BLaER1 (cell line): Measurements from ENCODE around the gene SPSB4.

ENCODE experiments used
- H3K27ac ChIP-seq: shearing (Covaris generic); formaldehyde crosslinking; 2 replicates; pipeline ENCODE4 v1.8.1; 2022
- H3K27me3 ChIP-seq: shearing (Covaris generic); formaldehyde crosslinking; 2 replicates; pipeline ENCODE4 v1.8.1; 2022
- H3K36me3 ChIP-seq: shearing (Covaris generic); formaldehyde crosslinking; 2 replicates; pipeline ENCODE4 v1.8.1; 2022
- H3K4me1 ChIP-seq: shearing (Covaris generic); formaldehyde crosslinking; 2 replicates; pipeline ENCODE4 v1.8.1; 2022
- H3K4me2 ChIP-seq: shearing (Covaris generic); formaldehyde crosslinking; 2 replicates; pipeline ENCODE4 v1.8.1; 2022
- H3K4me3 ChIP-seq: shearing (Covaris generic); formaldehyde crosslinking; 2 replicates; pipeline ENCODE4 v1.8.1; 2022
- H3K9ac ChIP-seq: shearing (Covaris generic); formaldehyde crosslinking; 2 replicates; pipeline ENCODE4 v1.8.1; 2022
- H3K9me3 ChIP-seq: shearing (Covaris generic); formaldehyde crosslinking; 2 replicates; pipeline ENCODE4 v1.8.1; 2022
- H4K20me1 ChIP-seq: shearing (Covaris generic); formaldehyde crosslinking; 2 replicates; pipeline ENCODE4 v1.8.1; 2022
- Cebpa-rat ChIP-seq: shearing (Covaris generic); IDR thresholded peaks from 2 replicates; pipeline ENCODE4 v1.8.1; 2022

The SPSB4 gene

GRCh38 chr3:141020143-141020830 lies 30.9 kb upstream of the SPSB4 start:
- Histone ChIP-seq H3K36me3 (no peaks in the 10 kb centered on the region), H3K9ac (no peak overlapping the region), H3K4me3 (no peak overlapping the region), H3K4me1 (peaks cover 8% of the 10 kb centered on the region; the same call in 1 of the 2 replicates), H4K20me1 (no peaks in the 10 kb centered on the region), H3K27ac (no peak overlapping the region), H3K27me3 (no peaks in the 10 kb centered on the region), H3K9me3 (0 out of 2 replicates have a peak, but pooled peaks cover 5% of the 10 kb centered on the region), H3K4me2 (peak overlapping the region; percentile 24; the same call in 1 of the 2 replicates)
- TF ChIP-seq Cebpa-rat: no peak

GRCh38 chr3:141021261-141021660 lies 29.9 kb upstream of the SPSB4 start:
- Histone ChIP-seq H3K9ac (no peak overlapping the region), H3K27ac (no peak overlapping the region), H3K36me3 (no peaks in the 10 kb centered on the region), H3K4me1 (peaks cover 8% of the 10 kb centered on the region; the same call in 1 of the 2 replicates), H3K4me2 (no peak overlapping the region), H4K20me1 (no peaks in the 10 kb centered on the region), H3K27me3 (no peaks in the 10 kb centered on the region), H3K4me3 (no peak overlapping the region), H3K9me3 (0 out of 2 replicates have a peak, but pooled peaks cover 5% of the 10 kb centered on the region)
- no peak for TF ChIP-seq Cebpa-rat

GRCh38 chr3:141030296-141030695 lies 20.9 kb upstream of the SPSB4 start:
- no peaks in the 10 kb centered on the region for H3K27me3 ChIP-seq
- no peaks in the 10 kb centered on the region for H3K4me1 ChIP-seq
- no peak overlapping the region for H3K4me3 ChIP-seq
- no peaks in the 10 kb centered on the region for H3K36me3 ChIP-seq
- no peak overlapping the region for H3K4me2 ChIP-seq
- H3K9me3 ChIP-seq: peaks cover 8% of the 10 kb centered on the region
- TF ChIP-seq Cebpa-rat: no peak
- H4K20me1 ChIP-seq: no peaks in the 10 kb centered on the region
- no peak overlapping the region for H3K9ac ChIP-seq
- no peak overlapping the region for H3K27ac ChIP-seq

GRCh38 chr3:141039589-141039988 lies 11.6 kb upstream of the SPSB4 start:
- Histone ChIP-seq H3K9ac (no peak overlapping the region), H3K4me2 (no peak overlapping the region), H4K20me1 (no peaks in the 10 kb centered on the region), H3K27me3 (no peaks in the 10 kb centered on the region), H3K27ac (no peak overlapping the region), H3K4me3 (no peak overlapping the region), H3K36me3 (no peaks in the 10 kb centered on the region), H3K9me3 (no peaks in the 10 kb centered on the region), H3K4me1 (no peaks in the 10 kb centered on the region)
- TF ChIP-seq Cebpa-rat: no peak

GRCh38 chr3:141044695-141045641 lies 6.2 kb upstream of the SPSB4 start:
- Histone ChIP-seq H3K9ac (no peak overlapping the region), H3K4me1 (no peaks in the 10 kb centered on the region), H3K27me3 (no peaks in the 10 kb centered on the region), H3K9me3 (no peaks in the 10 kb centered on the region), H3K36me3 (no peaks in the 10 kb centered on the region), H3K4me2 (no peak overlapping the region), H3K27ac (no peak overlapping the region), H4K20me1 (no peaks in the 10 kb centered on the region), H3K4me3 (no peak overlapping the region)
- no peak for TF ChIP-seq Cebpa-rat

- no peak overlapping the region for H3K9ac ChIP-seq
- no peaks in the 10 kb centered on the region for H3K9me3 ChIP-seq
- TF ChIP-seq Cebpa-rat: no peak
- no peak overlapping the region for H3K27ac ChIP-seq
- H3K4me3 ChIP-seq: no peak overlapping the region
- H3K4me1 ChIP-seq: peaks cover 8% of the 10 kb centered on the region; the same call in 1 of the 2 replicates
- H3K36me3 ChIP-seq: no peaks in the 10 kb centered on the region
- no peaks in the 10 kb centered on the region for H4K20me1 ChIP-seq
- no peak overlapping the region for H3K4me2 ChIP-seq
- H3K27me3 ChIP-seq: peaks cover 2% of the 10 kb centered on the region; the same call in 1 of the 2 replicates
These were observed 5.3 kb upstream of the SPSB4 start for GRCh38 chr3:141045849-141046248.

- Histone ChIP-seq H3K27me3 (peaks cover 13% of the 10 kb centered on the region), H3K4me3 (no peak overlapping the region), H4K20me1 (no peaks in the 10 kb centered on the region), H3K27ac (no peak overlapping the region), H3K4me1 (peaks cover 14% of the 10 kb centered on the region), H3K9ac (no peak overlapping the region), H3K9me3 (no peaks in the 10 kb centered on the region), H3K4me2 (no peak overlapping the region), H3K36me3 (no peaks in the 10 kb centered on the region)
- TF ChIP-seq Cebpa-rat: no peak
These were observed 4.0 kb upstream of the SPSB4 start for GRCh38 chr3:141047168-141047567.

GRCh38 chr3:141049681-141050080 lies 1.5 kb upstream of the SPSB4 start:
- no peak overlapping the region for H3K27ac ChIP-seq
- peaks cover 20% of the 10 kb centered on the region for H3K4me1 ChIP-seq
- no peaks in the 10 kb centered on the region for H4K20me1 ChIP-seq
- no peak for TF ChIP-seq Cebpa-rat
- no peaks in the 10 kb centered on the region for H3K36me3 ChIP-seq
- H3K27me3 ChIP-seq: peaks cover 36% of the 10 kb centered on the region
- H3K4me3 ChIP-seq: no peak overlapping the region
- no peak overlapping the region for H3K4me2 ChIP-seq
- no peaks in the 10 kb centered on the region for H3K9me3 ChIP-seq
- no peak overlapping the region for H3K9ac ChIP-seq

GRCh38 chr3:141051443-141052200 lies 475 bp downstream of the SPSB4 start:
- H3K4me3 ChIP-seq: peak overlapping the region; percentile 76
- H4K20me1 ChIP-seq: no peaks in the 10 kb centered on the region
- no peak for TF ChIP-seq Cebpa-rat
- peak overlapping the region; percentile 95 for H3K4me2 ChIP-seq
- H3K27ac ChIP-seq: no peak overlapping the region
- peaks cover 20% of the 10 kb centered on the region for H3K4me1 ChIP-seq
- no peaks in the 10 kb centered on the region for H3K9me3 ChIP-seq
- peak overlapping the region; percentile 65; the same call in 1 of the 2 replicates for H3K9ac ChIP-seq
- peaks cover 36% of the 10 kb centered on the region for H3K27me3 ChIP-seq
- no peaks in the 10 kb centered on the region for H3K36me3 ChIP-seq
